GM12801 (cell line): ENCODE measurements around the gene EIF2B5.

ENCODE experiments used
- CTCF ChIP-seq: IDR thresholded peaks from one replicate; pipeline ENCODE4 v1.5.1; 2011; ENCODE audit warnings: control low read depth; ENCODE audit not compliant: insufficient read length; ENCODE audit errors: extremely low read depth

The EIF2B5 gene

GRCh38 chr3:184164648-184165330 is 29.6 kb downstream of the EIF2B5 start:
- TF ChIP-seq CTCF, result no peak

DNA sequence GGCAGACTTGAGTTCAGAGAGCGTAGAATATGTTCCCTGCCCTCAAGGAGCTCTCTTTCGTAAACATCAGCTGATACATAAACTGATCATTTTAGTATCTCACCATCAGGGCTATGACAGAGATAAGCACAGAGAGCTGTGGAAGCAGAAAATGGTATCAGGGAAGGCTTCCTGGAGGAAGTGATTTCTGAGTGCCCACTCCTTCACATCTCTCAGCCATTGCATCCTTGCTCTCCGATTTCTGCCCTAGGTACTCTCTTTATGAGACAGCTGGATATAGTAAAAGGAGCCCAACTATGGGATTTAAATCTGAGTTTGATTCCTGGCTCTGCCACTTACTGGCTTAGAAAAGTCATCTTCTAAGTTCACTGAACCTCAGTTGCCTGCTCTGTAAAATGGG is 30.4 kb downstream of the EIF2B5 start:
- TF ChIP-seq CTCF, result no peak

DNA sequence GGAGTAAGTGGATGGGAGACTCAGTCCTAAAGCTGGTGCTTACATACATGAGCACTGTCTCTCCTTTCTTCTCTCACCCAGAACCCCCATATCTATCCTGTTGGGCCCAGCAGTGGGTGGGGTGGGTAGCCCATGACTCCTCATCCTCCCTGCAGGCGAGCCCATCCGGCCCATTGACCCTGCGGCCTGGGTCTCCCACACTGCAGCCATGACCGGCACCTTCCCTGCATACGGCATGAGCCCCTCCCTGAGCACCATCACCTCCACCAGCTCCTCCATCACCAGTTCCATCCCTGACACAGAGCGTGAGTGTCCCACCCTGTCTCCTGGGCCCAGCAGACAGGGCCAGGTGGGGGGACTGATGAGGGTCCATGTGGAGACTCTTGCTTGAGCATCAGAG is 31.5 kb downstream of the EIF2B5 start:
- TF ChIP-seq CTCF, result no peak

GRCh38 chr3:184167786-184168185 is 32.6 kb downstream of the EIF2B5 start:
- no peak for TF ChIP-seq CTCF

- no peak for TF ChIP-seq CTCF
Measured at GRCh38 chr3:184168363-184169120, 33.4 kb downstream of the EIF2B5 start.

- no peak for TF ChIP-seq CTCF
Measured at GRCh38 chr3:184169896-184170875, 35.0 kb downstream of the EIF2B5 start.

DNA sequence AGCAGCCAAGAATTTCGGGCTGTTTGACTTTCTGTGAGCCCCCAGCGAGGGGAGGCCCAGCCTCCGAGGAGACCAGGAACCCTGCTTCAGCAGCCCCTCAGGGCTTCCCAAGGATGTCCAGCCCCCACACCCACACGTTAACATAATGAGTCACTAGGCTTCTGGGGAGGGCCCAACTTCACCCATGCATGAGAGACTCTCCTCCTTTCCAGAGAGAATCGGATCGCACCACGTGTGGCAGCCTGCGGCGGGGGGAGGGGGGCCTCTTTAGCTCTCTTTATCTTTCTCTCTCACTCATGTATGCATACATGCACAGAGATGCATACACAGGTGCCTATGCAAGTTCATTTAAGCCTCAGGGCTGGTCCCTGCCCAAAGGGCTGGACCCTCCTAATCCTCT is 36.4 kb downstream of the EIF2B5 start:
- no peak for TF ChIP-seq CTCF
